AG20443 (cell line): ENCODE data around the gene ARG2.
"Not testable (repeated sequence)": the region's sequence is repeated elsewhere in the genome, so short reads cannot be mapped to it uniquely, and the experiment has no call there.

Experiments used
- DNase-seq: peaks from one replicate; pipeline ENCODE4 v3.0.0; 2012; ENCODE audit warnings: low spot score, mixed read lengths

ARG2 gene

GRCh38 chr14:67586369-67586768 lies 33.4 kb upstream of the ARG2 start:
- DNase-seq: no peak

- no peak for DNase-seq
Measured at GRCh38 chr14:67589204-67589770, 30.4 kb upstream of the ARG2 start.

- DNase-seq: not testable (repeated sequence)
Measured at GRCh38 chr14:67593650-67594049, 26.1 kb upstream of the ARG2 start.

GRCh38 chr14:67595392-67595791 lies 24.3 kb upstream of the ARG2 start:
- no peak for DNase-seq

GRCh38 chr14:67599698-67600561 lies 19.8 kb upstream of the ARG2 start, which contains the start of gene PIGH:
TSS of gene PIGH (minus strand) at chr14:67600268. CDS start at chr14:67600203, 65 bp downstream.
- DNase-seq: peak; percentile 98

- DNase-seq: not testable (repeated sequence)
Measured at GRCh38 chr14:67600562-67600974, 19.2 kb upstream of the ARG2 start.

- no peak for DNase-seq
Measured at GRCh38 chr14:67602076-67602475, 17.6 kb upstream of the ARG2 start.

- DNase-seq: no peak
Measured at GRCh38 chr14:67602995-67603545, 16.6 kb upstream of the ARG2 start.

- DNase-seq: no peak
Measured at GRCh38 chr14:67607646-67608045, 12.1 kb upstream of the ARG2 start.

- DNase-seq: no peak
Measured at GRCh38 chr14:67609642-67610310, 9.9 kb upstream of the ARG2 start.

GRCh38 chr14:67610491-67610890 lies 9.2 kb upstream of the ARG2 start:
- DNase-seq: no peak

GRCh38 chr14:67618617-67619063 lies 1.1 kb upstream of the ARG2 start:
- peak; percentile 73 for DNase-seq

GRCh38 chr14:67620217-67620785 lies 581 bp downstream of the ARG2 start:
- no peak for DNase-seq

GRCh38 chr14:67622675-67623074 lies 3.0 kb downstream of the ARG2 start:
- peak; percentile 70 for DNase-seq

GRCh38 chr14:67623114-67623513 lies 3.4 kb downstream of the ARG2 start:
- DNase-seq: peak; percentile 31

GRCh38 chr14:67626131-67626530 lies 6.4 kb downstream of the ARG2 start:
- DNase-seq: not testable (repeated sequence)

- no peak for DNase-seq
Measured at GRCh38 chr14:67627519-67627918, 7.8 kb downstream of the ARG2 start.

- no peak for DNase-seq
Measured at GRCh38 chr14:67630186-67630585, 10.5 kb downstream of the ARG2 start.

GRCh38 chr14:67630938-67631337 lies 11.2 kb downstream of the ARG2 start:
- no peak for DNase-seq

GRCh38 chr14:67633451-67634147 lies 13.9 kb downstream of the ARG2 start:
- no peak for DNase-seq

GRCh38 chr14:67636361-67636919 lies 16.7 kb downstream of the ARG2 start:
- DNase-seq: no peak
